RWPE1 (cell line): ENCODE data around the gene OR5P2.
"Not testable (repeated sequence)": the region's sequence is repeated elsewhere in the genome, so short reads cannot be mapped to it uniquely, and the experiment has no call there.

Experiments
- CTCF ChIA-PET: fragments of 350-600 bp; sonication (Branson Sonifier 250); formaldehyde crosslinking; extraction: SDS; loops from one replicate; lab custom pipeline; 2021; lab: Yijun Ruan, JAX
- POLR2A ChIA-PET: fragments of 400-600 bp; formaldehyde crosslinking; extraction: SDS; loops from one replicate; lab custom pipeline; 2020; ENCODE audit warnings: antibody characterized with exemption; ENCODE audit not compliant: low non-redundant PET; lab: Yijun Ruan, JAX
- DNase-seq: peaks from one replicate; pipeline ENCODE4 v3.0.0; 2012; ENCODE audit warnings: low spot score
- H3K27ac ChIP-seq: fragments of 450-650 bp; 2 replicates; pipeline ENCODE4 v1.5.1; 2017
- CTCF ChIP-seq: fragments of 450-650 bp; conservative IDR thresholded peaks from 2 replicates; pipeline ENCODE4 v1.5.1; 2017; ENCODE audit warnings: low read depth, mild to moderate bottlenecking

The OR5P2 gene

GRCh38 chr11:7830740-7831139, 34.0 kb upstream of the OR5P2 start, which contains the start of gene OR5P3:
Gene OR5P3 (minus strand): TSS chr11:7830840.
- H3K27ac ChIP-seq, result no peak within 1 kb of the TSS
- ChIA-PET CTCF (no interaction called here), POLR2A (no interaction called here)
- TF ChIP-seq CTCF, result no peak
- no peak for DNase-seq

- CTCF ChIA-PET, result no interaction called here
Observed at GRCh38 chr11:7826324-7826723, 29.6 kb upstream of the OR5P2 start.

GRCh38 chr11:7820417-7820816, 23.7 kb upstream of the OR5P2 start:
- POLR2A ChIA-PET, DNase-seq, H3K27ac ChIP-seq, CTCF ChIA-PET: not testable (repeated sequence)

More at GRCh38 chr11:7826324-7826723, 29.6 kb upstream of the OR5P2 start:
- DNase-seq, result no peak
- POLR2A ChIA-PET, result no interaction called here
- TF ChIP-seq CTCF, result no peak
- no peak overlapping the region for H3K27ac ChIP-seq

- DNase-seq, POLR2A ChIA-PET, H3K27ac ChIP-seq, CTCF ChIA-PET: not testable (repeated sequence)
Observed at GRCh38 chr11:7814897-7815296, 18.2 kb upstream of the OR5P2 start.

GRCh38 chr11:7810301-7810700, 13.6 kb upstream of the OR5P2 start:
- POLR2A ChIA-PET, H3K27ac ChIP-seq, CTCF ChIA-PET, DNase-seq: not testable (repeated sequence)

GRCh38 chr11:7793233-7793632, 3.5 kb downstream of the OR5P2 start:
- CTCF ChIA-PET, result no interaction called here
- DNase-seq, result no peak
- no peak for TF ChIP-seq CTCF
- POLR2A ChIA-PET, result no interaction called here
- no peak overlapping the region for H3K27ac ChIP-seq

GRCh38 chr11:7787239-7787638, 9.5 kb downstream of the OR5P2 start:
- DNase-seq, result no peak
- CTCF ChIA-PET, result interaction anchor here (0.5 kb wide), 1 partner anchor 93 kb away, joined by 3 read pairs; no protein-coding TSS in a partner anchor
- no peak for TF ChIP-seq CTCF
- H3K27ac ChIP-seq, result no peak overlapping the region
- POLR2A ChIA-PET, result no interaction called here

GRCh38 chr11:7775689-7776088, 21.1 kb downstream of the OR5P2 start:
- DNase-seq, result no peak
- no peak overlapping the region for H3K27ac ChIP-seq
- ChIA-PET CTCF (no interaction called here), POLR2A (no interaction called here)
- no peak for TF ChIP-seq CTCF

GRCh38 chr11:7764301-7764700, 32.4 kb downstream of the OR5P2 start:
- DNase-seq, POLR2A ChIA-PET, CTCF ChIA-PET, H3K27ac ChIP-seq: not testable (repeated sequence)
